Measurements from ENCODE around the gene KIF7. TPM values are rescaled to one million over a fixed set of nuclear protein-coding genes. Genes with fewer than 3 reads are reported as not detected.
A peak's percentile ranks its signal among the peaks of the same experiment; 100 is the strongest.

KIF7 gene
- total RNA-seq, 2 experiments from 2014 or later = 3.4 to 3.7 TPM

DNA sequence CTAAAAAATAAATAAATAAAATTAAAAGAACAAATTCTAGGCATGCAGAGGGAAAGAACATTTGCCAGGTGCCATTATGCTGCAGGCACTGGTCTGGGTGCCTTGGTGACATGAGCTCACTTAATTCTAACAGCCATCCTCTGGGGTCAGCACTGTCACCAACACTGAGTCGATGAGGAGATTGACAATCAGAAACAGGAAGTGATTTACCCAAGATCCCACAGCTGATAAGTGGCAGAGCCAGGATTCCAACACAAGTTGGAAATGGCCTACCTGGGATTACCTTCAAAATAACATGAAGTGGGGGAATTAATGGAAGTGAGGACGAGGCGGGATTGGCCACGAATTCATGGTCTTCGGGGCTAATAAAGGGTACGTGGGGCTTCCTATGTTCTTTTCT is 20.3 kb upstream of the KIF7 start:
- no peaks in the 10 kb centered on the region for H3K9me3 Mint-ChIP-seq
- H3K36me3 Mint-ChIP-seq = no peaks in the 10 kb centered on the region
- DNase-seq = no peak
- no peak overlapping the region for H3K27ac Mint-ChIP-seq
- no peak overlapping the region for H3K4me3 Mint-ChIP-seq
- H3K4me1 Mint-ChIP-seq = peaks cover 3% of the 10 kb centered on the region
- H3K27me3 Mint-ChIP-seq = no peaks in the 10 kb centered on the region

DNA sequence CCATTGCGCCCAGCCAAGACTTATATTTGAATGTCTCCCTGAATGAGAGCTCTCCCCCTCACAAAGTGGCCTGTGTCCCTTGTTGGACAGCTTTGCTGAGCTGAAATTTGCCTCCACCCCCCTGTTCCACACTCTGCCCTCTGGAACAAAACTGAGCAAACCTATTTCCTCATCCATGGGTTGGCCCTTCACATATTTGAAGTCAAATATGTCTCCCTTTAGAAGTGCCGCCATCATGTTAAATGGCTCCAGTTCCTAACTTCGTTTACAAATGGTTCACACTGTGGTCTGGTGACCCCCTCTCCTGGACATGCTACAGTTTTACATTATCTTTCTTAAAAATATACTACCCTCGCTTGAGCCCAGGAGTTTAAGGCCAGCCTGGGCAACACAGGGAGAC is 19.3 kb upstream of the KIF7 start:
- H3K27me3 Mint-ChIP-seq = no peaks in the 10 kb centered on the region
- peaks cover 3% of the 10 kb centered on the region for H3K4me1 Mint-ChIP-seq
- H3K4me3 Mint-ChIP-seq = no peak overlapping the region
- DNase-seq = no peak
- H3K9me3 Mint-ChIP-seq = no peaks in the 10 kb centered on the region
- no peak overlapping the region for H3K27ac Mint-ChIP-seq
- H3K36me3 Mint-ChIP-seq = no peaks in the 10 kb centered on the region

DNA sequence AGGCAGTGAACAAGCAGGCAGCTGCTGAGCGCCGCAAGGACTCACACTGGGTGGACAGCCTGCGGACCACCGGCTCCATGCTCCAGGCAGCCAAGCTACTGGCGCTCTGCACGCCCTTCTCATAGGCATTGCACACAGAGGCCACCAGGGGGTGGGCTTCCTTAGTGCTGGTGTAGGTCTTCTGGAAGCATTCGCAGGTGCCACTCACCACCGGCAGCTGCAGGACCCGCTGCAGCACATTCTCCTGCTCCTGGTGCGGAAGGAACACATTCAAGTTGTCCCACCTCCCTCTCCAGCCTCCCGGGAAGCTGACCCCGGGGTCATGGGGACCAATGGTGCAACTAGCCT is 17.9 kb upstream of the KIF7 start:
- Mint-ChIP-seq H3K4me3 (no peak overlapping the region), H3K36me3 (no peaks in the 10 kb centered on the region), H3K9me3 (no peaks in the 10 kb centered on the region), H3K27me3 (no peaks in the 10 kb centered on the region), H3K4me1 (peaks cover 3% of the 10 kb centered on the region), H3K27ac (no peak overlapping the region)
- peak; percentile 29 for DNase-seq

DNA sequence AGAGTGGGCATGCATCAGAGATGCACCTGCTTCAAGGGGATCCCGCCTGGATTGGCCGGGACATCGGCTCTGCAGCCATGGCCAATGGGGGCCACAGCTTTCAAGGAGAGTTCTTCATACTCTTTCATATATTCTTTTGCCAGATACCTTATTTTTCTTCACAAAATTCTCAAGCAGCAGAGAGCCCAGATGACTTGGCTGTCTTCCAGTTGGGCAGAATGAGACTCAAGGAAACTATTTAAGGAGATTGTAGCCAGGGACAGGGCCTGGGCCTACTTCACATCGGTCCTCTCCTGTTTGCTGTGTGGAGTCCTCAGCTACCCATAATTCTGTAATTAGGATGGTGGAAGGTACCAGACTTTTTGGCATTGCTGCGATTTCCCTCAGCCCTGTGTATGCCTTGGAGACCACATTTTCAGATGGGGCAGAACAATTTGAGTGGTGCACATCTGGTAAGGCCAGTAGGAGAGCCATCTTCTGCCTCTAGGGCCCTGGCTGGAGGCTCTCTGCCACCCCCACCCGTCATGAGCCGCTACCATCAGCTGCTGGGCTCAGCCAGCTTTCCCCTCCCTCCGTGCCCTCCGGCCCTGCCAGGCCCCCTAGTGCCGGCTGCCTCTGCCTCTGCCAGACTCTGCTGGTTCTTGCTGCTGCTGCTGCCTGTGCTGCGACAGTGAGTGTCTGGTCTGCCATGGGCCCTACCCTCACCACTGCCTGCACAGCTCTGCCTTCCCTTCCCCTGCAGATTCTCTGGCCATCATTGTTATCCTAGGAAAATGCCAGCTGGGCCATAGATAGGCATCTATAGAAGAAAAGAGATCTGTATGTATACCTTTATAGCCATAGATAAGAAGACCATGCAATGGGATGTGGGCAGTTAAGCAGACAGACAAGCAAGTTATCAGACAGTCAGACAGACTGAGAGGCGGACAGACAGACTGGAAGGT is 17.2 kb upstream of the KIF7 start:
- H3K4me1 Mint-ChIP-seq = peaks cover 3% of the 10 kb centered on the region
- DNase-seq = no peak
- no peak overlapping the region for H3K27ac Mint-ChIP-seq
- peaks cover 3% of the 10 kb centered on the region for H3K27me3 Mint-ChIP-seq
- no peaks in the 10 kb centered on the region for H3K9me3 Mint-ChIP-seq
- no peaks in the 10 kb centered on the region for H3K36me3 Mint-ChIP-seq
- H3K4me3 Mint-ChIP-seq = no peak overlapping the region

DNA sequence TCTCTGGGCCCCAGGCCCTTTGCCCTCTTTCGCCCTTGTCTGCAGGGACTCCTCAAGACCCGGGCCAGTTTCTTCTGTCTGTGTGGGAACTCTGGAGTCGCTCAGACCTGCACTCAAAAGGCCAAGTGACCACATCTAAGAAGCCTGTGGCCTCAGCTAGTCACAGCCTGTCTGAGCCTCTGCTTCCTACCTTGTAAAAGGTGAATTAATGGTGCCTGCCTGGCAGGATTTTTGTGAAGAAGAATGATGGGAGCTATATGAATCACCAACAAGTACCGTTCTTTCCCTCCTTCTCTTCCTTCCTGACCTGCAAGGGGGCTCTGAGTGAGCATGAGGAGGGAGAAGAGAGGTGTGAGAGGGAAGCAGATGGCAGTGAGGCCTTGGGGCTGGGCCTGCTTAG is 16.4 kb upstream of the KIF7 start:
- Mint-ChIP-seq H3K36me3 (no peaks in the 10 kb centered on the region), H3K9me3 (no peaks in the 10 kb centered on the region), H3K27me3 (peaks cover 7% of the 10 kb centered on the region), H3K4me1 (peaks cover 3% of the 10 kb centered on the region), H3K4me3 (no peak overlapping the region), H3K27ac (no peak overlapping the region)
- no peak for DNase-seq

DNA sequence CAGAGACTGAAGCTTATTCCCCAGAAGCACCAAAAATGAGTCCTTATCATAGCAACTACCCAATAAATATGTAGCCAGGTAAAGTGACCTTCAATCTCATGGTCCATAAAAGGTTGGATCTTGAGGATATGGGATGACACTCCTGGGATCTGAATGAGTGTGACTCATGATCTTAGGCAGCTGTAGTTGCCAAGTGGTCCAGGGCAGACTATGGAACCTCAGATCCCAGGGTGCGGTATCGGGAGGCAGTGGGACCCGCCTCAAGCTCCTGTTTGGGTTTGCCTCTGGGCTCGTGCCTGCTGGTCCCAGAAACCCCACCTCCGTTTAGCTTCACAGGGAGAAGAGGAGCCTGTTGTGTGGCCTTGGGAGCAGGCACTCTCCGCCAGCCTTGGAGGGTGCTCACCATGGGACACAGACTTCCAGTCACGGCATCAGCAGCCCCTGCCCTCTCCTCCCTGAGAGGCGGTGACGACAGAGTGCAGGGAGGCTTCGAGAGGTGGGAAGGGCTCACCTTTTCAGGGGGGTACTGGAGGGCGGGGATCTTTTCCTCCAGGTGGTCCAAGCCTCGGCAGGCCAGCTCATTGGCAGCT is 15.8 kb upstream of the KIF7 start:
- Mint-ChIP-seq H3K9me3 (no peaks in the 10 kb centered on the region), H3K4me3 (no peak overlapping the region), H3K36me3 (no peaks in the 10 kb centered on the region)

DNA sequence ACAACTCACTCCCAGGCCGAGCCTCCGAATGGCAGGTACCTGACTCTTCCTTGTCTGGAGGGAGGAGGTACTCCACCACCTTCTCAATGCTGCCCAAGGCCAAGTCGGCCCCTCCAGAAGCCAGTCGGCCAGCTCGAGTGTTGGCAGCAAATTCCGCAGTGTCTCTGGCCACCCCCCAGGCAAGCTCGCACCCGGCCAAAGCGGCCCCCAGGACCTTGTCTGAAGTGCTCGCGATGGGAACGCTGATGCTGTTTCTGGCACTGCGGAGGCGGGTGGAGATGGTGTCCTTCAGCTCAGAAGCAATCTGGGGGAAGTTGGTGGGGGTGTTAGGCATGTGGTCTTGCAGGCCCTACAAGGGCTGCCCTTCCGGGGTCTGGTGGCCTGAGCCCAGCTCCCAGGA is 14.7 kb upstream of the KIF7 start:
- no peaks in the 10 kb centered on the region for H3K9me3 Mint-ChIP-seq
- H3K27ac Mint-ChIP-seq = no peak overlapping the region
- H3K36me3 Mint-ChIP-seq = no peaks in the 10 kb centered on the region
- H3K27me3 Mint-ChIP-seq = peaks cover 16% of the 10 kb centered on the region
- no peak overlapping the region for H3K4me3 Mint-ChIP-seq
- peaks cover 3% of the 10 kb centered on the region for H3K4me1 Mint-ChIP-seq
- no peak for DNase-seq

More for the DNA sequence above, 15.8 kb upstream of the KIF7 start:
- DNase-seq = no peak
- Mint-ChIP-seq H3K27me3 (peaks cover 12% of the 10 kb centered on the region), H3K4me1 (peaks cover 3% of the 10 kb centered on the region), H3K27ac (no peak overlapping the region)

DNA sequence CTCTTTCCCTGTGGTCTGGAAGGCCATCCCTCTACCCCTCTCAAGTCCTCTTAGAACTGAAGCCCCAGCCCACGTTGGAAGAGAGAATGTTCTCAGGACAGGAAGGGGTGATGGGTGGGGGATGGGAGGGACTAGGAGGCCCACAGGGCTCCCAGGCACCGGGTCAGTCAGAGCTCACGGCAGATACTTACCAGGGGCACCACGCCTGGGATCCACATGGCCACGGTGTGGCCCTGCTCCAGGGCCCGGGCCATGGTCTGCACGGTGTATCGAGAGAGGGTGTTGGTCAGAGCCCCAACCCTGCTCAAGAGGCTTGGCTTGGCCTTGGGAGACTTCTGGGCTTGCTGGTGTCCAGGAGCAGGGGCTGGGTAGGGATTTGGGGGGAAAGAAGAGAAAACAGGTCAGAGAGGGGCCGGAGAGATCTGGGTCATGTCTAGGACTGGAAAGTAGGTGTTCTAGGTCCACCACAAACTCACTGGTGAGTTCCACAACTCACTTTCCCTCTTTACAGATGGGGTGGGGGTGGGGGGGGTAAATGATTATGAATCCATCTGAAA is 14.1 kb upstream of the KIF7 start:
- peaks cover 3% of the 10 kb centered on the region for H3K4me1 Mint-ChIP-seq
- no peak overlapping the region for H3K4me3 Mint-ChIP-seq
- DNase-seq = no peak
- no peaks in the 10 kb centered on the region for H3K9me3 Mint-ChIP-seq
- peaks cover 21% of the 10 kb centered on the region for H3K27me3 Mint-ChIP-seq
- no peaks in the 10 kb centered on the region for H3K36me3 Mint-ChIP-seq
- H3K27ac Mint-ChIP-seq = no peak overlapping the region

DNA sequence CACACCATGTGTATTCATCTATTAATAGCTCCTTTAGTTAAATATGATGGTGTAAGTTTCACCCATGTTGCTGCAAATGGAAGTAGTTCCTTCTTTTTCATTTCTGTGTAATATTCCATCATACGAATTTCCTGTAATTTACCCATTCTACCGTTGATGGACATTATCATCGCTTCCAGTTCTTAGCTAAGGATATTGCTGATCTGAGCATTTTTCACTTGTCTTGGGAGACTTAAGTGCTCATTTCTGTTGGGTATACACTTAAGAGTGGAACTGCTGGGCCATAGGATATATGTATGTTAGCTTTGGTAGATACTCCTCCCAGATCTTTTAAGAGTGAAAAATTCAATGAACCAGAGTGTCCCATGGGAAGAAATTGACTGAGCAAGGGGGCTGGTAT is 12.9 kb upstream of the KIF7 start:
- Mint-ChIP-seq H3K9me3 (no peaks in the 10 kb centered on the region), H3K4me1 (peaks cover 3% of the 10 kb centered on the region), H3K36me3 (no peaks in the 10 kb centered on the region), H3K27ac (peak overlapping the region; percentile 4), H3K4me3 (no peak overlapping the region), H3K27me3 (peaks cover 23% of the 10 kb centered on the region)
- DNase-seq = no peak

DNA sequence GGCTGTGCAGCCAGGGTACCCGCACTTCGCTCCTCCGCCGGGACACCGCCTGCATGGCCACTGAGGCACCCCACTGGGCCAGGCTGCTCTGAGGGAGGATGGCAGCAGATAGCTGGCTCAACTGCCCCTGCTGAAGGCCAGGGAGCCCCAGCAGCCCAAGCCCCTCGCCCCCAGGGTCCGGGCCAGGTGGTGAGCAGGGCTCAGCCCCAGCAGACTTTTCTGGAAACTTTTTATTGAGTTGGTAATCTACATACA is 12.4 kb upstream of the KIF7 start:
- DNase-seq = no peak
- H3K9me3 Mint-ChIP-seq = no peaks in the 10 kb centered on the region
- peaks cover 3% of the 10 kb centered on the region for H3K4me1 Mint-ChIP-seq
- no peaks in the 10 kb centered on the region for H3K36me3 Mint-ChIP-seq
- H3K27ac Mint-ChIP-seq = no peak overlapping the region
- H3K4me3 Mint-ChIP-seq = no peak overlapping the region
- peaks cover 23% of the 10 kb centered on the region for H3K27me3 Mint-ChIP-seq

DNA sequence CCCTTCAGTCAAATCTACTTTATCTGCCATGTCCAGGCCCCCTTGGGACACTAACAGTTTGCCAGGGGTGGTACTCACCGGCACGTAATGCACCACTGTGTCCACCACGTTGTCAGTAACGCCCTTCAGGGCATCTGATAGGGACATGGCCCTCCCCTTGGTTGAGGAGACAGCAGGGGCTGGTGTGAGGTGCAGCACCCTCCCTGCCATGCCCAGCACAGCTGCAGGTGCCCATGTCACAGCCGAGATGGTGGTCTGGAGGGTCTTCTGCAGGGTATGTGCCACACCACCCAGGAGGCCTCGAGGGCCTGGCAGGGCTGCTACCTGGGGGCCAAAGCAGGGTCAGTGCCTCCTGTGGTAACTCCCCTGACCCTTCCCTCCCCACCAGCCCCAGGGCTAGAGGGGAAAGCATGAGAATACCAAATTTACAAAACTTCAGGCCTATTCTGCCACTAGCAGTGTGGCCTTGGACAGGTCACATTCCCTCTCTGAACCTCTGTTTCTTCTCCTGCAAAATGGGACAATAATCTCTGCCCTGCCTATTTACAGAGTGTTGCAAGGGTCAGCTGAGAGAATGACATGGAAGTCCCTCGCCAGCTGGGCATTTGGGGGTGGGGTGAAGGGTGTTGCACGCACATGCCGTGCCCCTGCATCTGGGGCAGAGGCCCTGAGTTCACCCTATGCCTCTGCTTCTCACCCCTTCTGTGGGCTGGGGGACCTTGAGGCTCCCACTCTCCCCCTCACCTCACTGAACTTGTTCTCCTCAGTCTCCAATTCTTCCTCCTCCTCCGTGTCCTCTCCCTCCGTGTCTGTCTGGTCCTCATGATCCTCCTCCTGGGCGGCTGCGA is 11.8 kb upstream of the KIF7 start:
- Mint-ChIP-seq H3K36me3 (no peaks in the 10 kb centered on the region), H3K9me3 (no peaks in the 10 kb centered on the region), H3K27ac (no peak overlapping the region), H3K27me3 (peaks cover 23% of the 10 kb centered on the region), H3K4me3 (no peak overlapping the region), H3K4me1 (peaks cover 3% of the 10 kb centered on the region)
- no peak for DNase-seq

DNA sequence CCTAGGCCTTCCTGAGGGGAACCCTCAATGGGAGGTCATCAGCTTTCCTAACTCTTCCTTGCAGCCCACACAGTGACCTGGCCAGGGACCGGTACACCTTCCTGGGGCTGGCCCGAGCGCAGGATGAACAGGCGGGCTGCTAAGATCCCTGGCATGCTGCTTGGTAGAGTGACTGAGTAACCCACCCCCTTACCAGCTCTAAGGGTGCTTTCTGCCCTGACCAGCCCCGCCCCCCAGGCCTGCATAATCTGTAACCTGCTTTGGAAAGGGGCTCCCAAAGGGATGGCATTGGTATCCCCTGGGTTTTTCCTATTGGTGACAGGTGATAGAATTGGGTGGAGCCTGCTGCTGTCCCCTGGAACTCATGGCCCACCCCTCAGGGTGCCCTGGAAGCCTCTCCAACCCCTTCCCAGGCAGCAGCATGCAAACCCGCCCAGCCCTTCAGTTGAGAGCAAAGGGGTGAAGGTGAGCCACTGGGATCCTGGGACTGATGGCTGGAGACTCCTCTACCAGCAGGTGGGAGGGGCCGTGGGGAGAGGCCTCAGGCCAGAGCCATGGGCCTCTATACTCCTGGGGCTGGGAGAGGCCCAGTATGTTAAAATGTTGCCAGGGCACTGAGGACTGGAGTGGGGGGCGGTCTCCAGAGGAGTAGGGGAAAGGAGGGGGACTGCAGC is 11.1 kb upstream of the KIF7 start:
- peaks cover 23% of the 10 kb centered on the region for H3K27me3 Mint-ChIP-seq
- no peaks in the 10 kb centered on the region for H3K9me3 Mint-ChIP-seq
- no peak for DNase-seq
- H3K4me3 Mint-ChIP-seq = peak overlapping the region; percentile 14
- H3K27ac Mint-ChIP-seq = no peak overlapping the region
- no peaks in the 10 kb centered on the region for H3K36me3 Mint-ChIP-seq
- H3K4me1 Mint-ChIP-seq = no peaks in the 10 kb centered on the region

DNA sequence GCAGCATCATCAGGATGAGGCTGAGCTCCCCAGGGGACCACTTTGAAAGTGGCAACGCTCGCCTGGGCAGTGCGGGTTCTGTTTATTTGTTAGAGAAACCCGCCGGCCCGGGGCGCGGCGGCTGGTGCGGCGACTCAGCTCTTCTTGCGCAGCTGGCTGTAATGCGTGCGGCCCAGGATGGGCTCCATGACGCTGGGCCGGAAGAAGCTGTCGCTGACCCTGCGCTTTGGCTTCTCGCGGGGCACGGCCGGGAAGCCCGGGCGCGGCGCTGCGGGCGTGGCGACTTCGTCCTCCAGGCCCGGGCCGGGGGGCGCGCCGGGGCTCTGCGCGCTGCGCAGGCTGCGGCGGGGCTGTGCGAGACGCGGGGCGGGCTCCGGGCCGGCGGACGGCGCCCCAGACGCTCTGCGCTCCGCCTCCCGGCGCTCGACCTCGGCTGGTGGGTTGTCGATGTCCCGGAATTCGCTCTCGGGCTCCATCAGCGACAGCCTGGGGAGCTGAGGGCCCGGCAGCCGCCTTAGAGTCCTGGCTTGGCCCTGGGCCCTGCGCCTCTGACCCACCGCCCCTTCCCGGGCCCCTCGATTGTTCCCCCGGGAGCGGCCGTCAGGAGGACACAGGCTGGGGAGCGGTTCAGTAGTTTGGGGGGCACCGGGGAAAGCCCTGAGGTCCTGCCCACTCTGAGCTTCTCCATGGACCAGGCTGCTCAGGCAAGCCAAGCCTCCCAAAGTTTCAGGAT is 10.3 kb upstream of the KIF7 start:
- no peaks in the 10 kb centered on the region for H3K9me3 Mint-ChIP-seq
- H3K4me1 Mint-ChIP-seq = no peaks in the 10 kb centered on the region
- DNase-seq = peak; percentile 36
- H3K27ac Mint-ChIP-seq = no peak overlapping the region
- peaks cover 24% of the 10 kb centered on the region for H3K27me3 Mint-ChIP-seq
- peak overlapping the region; percentile 14 for H3K4me3 Mint-ChIP-seq
- no peaks in the 10 kb centered on the region for H3K36me3 Mint-ChIP-seq

All from activated naive CD8-positive, alpha-beta T cell treated with anti-CD3 and anti-CD28 coated beads for 36 hours (primary cell).